ENCODE data around the gene SLC38A5.

DNA sequence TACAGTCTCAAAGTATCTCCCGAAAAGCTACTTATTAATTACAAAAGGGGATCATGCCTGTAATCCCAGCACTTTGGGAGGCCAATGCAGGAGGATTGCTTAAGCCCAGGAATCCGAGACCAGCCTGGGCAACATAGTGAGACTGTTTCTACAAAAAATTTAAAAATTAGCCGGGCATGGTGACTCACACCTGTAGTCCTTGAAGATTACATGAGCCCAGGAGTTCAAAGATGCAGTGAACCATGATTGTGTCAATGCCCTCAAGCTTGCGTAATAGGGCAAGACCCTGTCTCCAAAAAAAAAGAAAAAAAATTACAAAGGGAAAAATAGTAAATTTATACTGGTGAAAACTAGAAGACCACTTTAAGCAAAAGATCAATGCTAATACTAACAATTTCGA, 35.4 kb upstream of the SLC38A5 start:
- TF ChIP-seq, protein P1, sequence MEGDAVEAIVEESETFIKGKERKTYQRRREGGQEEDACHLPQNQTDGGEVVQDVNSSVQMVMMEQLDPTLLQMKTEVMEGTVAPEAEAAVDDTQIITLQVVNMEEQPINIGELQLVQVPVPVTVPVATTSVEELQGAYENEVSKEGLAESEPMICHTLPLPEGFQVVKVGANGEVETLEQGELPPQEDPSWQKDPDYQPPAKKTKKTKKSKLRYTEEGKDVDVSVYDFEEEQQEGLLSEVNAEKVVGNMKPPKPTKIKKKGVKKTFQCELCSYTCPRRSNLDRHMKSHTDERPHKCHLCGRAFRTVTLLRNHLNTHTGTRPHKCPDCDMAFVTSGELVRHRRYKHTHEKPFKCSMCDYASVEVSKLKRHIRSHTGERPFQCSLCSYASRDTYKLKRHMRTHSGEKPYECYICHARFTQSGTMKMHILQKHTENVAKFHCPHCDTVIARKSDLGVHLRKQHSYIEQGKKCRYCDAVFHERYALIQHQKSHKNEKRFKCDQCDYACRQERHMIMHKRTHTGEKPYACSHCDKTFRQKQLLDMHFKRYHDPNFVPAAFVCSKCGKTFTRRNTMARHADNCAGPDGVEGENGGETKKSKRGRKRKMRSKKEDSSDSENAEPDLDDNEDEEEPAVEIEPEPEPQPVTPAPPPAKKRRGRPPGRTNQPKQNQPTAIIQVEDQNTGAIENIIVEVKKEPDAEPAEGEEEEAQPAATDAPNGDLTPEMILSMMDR (IDR thresholded peaks at IDR 0.05): no peak
- TF ChIP-seq POLR2A (IDR thresholded peaks at IDR 0.05): no peak
